SJSA1 (cell line): ENCODE data around the gene TP53INP2. TPM values are rescaled to one million over a fixed set of nuclear protein-coding genes. Genes with fewer than 3 reads are reported as not detected.
"Not testable (repeated sequence)": the region's sequence is repeated elsewhere in the genome, so short reads cannot be mapped to it uniquely, and the experiment has no call there.

Source experiments
- DNase-seq, 2 experiments: peaks; one replicate each; pipeline ENCODE4 v3.0.0-alpha.2; 2015 to 2020; ENCODE audit warnings: low spot score in 2 of 2, low read depth in 1 of 2
- H3K27ac ChIP-seq: fragments of 250-450 bp; sonication (Bioruptor Pico); 2 replicates; pipeline ENCODE4 v1.5.1; 2020; ENCODE audit warnings: mild to moderate bottlenecking, moderate library complexity
- H3K27me3 ChIP-seq: fragments of 250-450 bp; sonication (Bioruptor Pico); replicated peaks from 2 replicates; pipeline ENCODE4 v1.5.1; 2020; ENCODE audit warnings: mild to moderate bottlenecking, moderate library complexity
- H3K36me3 ChIP-seq: fragments of 250-450 bp; sonication (Bioruptor Pico); 2 replicates; pipeline ENCODE4 v1.5.1; 2020; ENCODE audit warnings: mild to moderate bottlenecking
- H3K4me1 ChIP-seq: fragments of 250-450 bp; sonication (Bioruptor Pico); replicated peaks from 2 replicates; pipeline ENCODE4 v1.6.1; 2021; ENCODE audit warnings: mild to moderate bottlenecking
- H3K4me3 ChIP-seq: fragments of 250-450 bp; sonication (Bioruptor Pico); 2 replicates; pipeline ENCODE4 v1.5.1; 2020; ENCODE audit warnings: mild to moderate bottlenecking
- H3K9me3 ChIP-seq: fragments of 250-450 bp; sonication (Bioruptor Pico); replicated peaks from 2 replicates; pipeline ENCODE4 v1.5.1; 2020; ENCODE audit warnings: mild to moderate bottlenecking
- total RNA-seq: library from RNA; depleted of rRNA; stranded (reverse); fragments of >200 nt; shearing (Covaris generic); gene quantifications from 2 replicates; pipeline ENCODE4 v1.2.3, GENCODE V29; 2014

TP53INP2 gene
- total RNA-seq, 1 experiment from 2014 or later: 2.9 TPM

- H3K36me3 ChIP-seq: peaks cover 43% of the 10 kb centered on the region
- not testable (repeated sequence) for H3K9me3 ChIP-seq, H3K4me1 ChIP-seq, H3K4me3 ChIP-seq, H3K27ac ChIP-seq, DNase-seq, H3K27me3 ChIP-seq
Observed at GRCh38 chr20:34722560-34722959, 18.4 kb downstream of the TP53INP2 start.

DNA sequence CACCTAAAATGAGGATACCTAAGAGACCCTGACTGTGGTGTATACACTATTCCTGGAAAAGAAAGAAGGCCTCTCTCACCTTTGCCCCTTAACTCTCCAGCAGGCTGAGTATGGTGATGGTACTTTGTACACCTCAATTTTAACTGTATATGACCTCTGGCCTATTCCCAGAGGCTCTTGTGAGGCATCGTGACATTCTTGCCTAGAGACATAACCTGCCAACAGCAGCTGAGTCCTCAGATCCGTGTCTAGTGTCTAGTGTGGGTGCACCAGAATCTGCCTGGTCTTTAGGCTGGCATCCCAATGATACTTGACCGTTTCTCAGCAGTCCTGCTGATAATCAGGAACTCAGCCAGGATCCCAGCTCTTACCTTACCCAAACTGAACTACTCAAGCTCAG lies 20.0 kb downstream of the TP53INP2 start:
- no peaks in the 10 kb centered on the region for H3K9me3 ChIP-seq
- no peak for DNase-seq
- H3K4me3 ChIP-seq: no peak overlapping the region
- H3K27ac ChIP-seq: no peak overlapping the region
- H3K36me3 ChIP-seq: peaks cover 33% of the 10 kb centered on the region
- H3K27me3 ChIP-seq: no peaks in the 10 kb centered on the region
- H3K4me1 ChIP-seq: no peaks in the 10 kb centered on the region

- DNase-seq: no peak
- Histone ChIP-seq H3K9me3 (no peaks in the 10 kb centered on the region), H3K4me3 (no peak overlapping the region), H3K36me3 (peaks cover 43% of the 10 kb centered on the region), H3K4me1 (no peaks in the 10 kb centered on the region), H3K27ac (no peak overlapping the region), H3K27me3 (no peaks in the 10 kb centered on the region)
Observed at GRCh38 chr20:34729416-34729815, 25.3 kb downstream of the TP53INP2 start.

- Histone ChIP-seq H3K27ac (no peak overlapping the region), H3K27me3 (no peaks in the 10 kb centered on the region), H3K9me3 (no peaks in the 10 kb centered on the region), H3K4me3 (no peak overlapping the region), H3K36me3 (peaks cover 19% of the 10 kb centered on the region), H3K4me1 (no peaks in the 10 kb centered on the region)
- DNase-seq: no peak
Observed at GRCh38 chr20:34732523-34732922, 28.4 kb downstream of the TP53INP2 start.

DNA sequence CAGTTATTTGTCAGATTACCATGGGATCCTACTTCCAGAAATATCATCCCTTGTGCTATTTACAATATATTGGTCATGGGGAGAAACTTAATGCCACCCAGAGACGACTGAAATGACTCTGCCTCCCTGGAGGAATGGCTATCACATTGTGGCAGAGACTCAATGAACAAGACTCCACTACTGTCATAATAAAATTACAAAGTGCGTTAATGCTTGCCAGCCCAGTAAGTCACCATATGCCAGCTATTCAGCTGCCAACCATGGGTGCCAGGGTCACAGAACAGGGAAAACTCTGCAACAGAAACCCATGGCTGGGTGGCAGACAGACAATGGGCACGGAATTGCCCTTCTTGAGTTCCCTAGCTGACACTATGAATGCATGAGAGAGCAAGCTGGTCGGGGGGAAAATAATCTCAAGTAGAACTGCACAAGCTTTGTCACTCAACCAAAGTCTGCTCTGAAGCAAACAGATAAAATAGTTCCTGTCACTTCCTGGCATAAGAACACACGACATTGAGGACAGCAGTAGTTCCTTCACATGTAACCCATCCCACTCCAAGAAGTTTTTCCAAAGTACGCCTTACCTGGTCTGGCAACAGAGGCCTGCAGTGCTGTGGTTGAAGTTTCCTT lies 32.1 kb downstream of the TP53INP2 start:
- no peaks in the 10 kb centered on the region for H3K9me3 ChIP-seq
- H3K27me3 ChIP-seq: no peaks in the 10 kb centered on the region
- no peak overlapping the region for H3K27ac ChIP-seq
- no peak overlapping the region for H3K4me3 ChIP-seq
- no peaks in the 10 kb centered on the region for H3K4me1 ChIP-seq
- peaks cover 29% of the 10 kb centered on the region for H3K36me3 ChIP-seq
- no peak for DNase-seq

GRCh38 chr20:34743039-34743438 lies 38.9 kb downstream of the TP53INP2 start:
- no peaks in the 10 kb centered on the region for H3K9me3 ChIP-seq
- no peaks in the 10 kb centered on the region for H3K27me3 ChIP-seq
- peaks cover 66% of the 10 kb centered on the region for H3K36me3 ChIP-seq
- H3K27ac ChIP-seq: no peak overlapping the region
- H3K4me1 ChIP-seq: no peaks in the 10 kb centered on the region
- no peak overlapping the region for H3K4me3 ChIP-seq
- no peak for DNase-seq

DNA sequence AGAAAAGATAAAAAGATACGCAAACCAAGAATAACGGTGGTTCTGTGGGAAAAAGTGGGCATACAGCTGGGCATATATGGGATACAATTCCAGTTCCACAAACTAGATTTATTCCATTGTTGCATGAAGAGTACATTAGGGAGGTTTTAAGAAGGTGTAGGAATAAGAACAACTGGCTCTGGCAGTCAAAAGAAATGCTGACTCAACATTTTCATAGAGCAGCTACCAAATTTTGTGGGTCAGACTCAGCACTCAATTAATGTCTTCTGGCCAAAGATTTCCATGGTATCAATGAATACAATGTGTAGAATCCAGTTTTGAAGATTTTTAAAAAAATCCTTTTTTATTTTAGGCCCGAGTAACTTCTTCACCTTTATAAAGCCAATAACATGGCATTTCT lies 40.2 kb downstream of the TP53INP2 start:
- no peaks in the 10 kb centered on the region for H3K27me3 ChIP-seq
- H3K9me3 ChIP-seq: no peaks in the 10 kb centered on the region
- H3K27ac ChIP-seq: no peak overlapping the region

DNA sequence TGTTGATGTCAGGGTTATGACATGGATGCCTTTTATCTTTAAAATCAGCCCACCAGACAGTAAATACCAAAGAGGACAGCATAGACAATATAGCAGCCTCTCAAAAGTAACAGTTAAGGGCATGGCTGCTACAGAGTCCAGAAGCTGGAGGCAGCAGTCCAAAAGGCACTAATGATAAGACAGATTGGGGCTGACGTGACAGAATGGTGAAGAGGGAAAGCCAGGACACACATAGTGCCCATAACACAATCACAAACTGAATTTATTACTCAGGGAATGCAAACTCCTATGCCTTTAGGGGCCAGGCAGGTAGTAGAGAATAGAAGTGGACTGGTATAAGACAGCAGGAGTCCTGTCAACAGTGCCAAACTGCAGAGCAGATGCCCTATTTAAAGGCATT lies 40.7 kb downstream of the TP53INP2 start:
- H3K9me3 ChIP-seq: no peaks in the 10 kb centered on the region
- H3K27me3 ChIP-seq: no peaks in the 10 kb centered on the region
- H3K36me3 ChIP-seq: peaks cover 77% of the 10 kb centered on the region
- no peak overlapping the region for H3K27ac ChIP-seq
- no peaks in the 10 kb centered on the region for H3K4me1 ChIP-seq
- no peak for DNase-seq
- H3K4me3 ChIP-seq: no peak overlapping the region

More for the DNA sequence above, 40.2 kb downstream of the TP53INP2 start:
- Histone ChIP-seq H3K4me3 (no peak overlapping the region), H3K36me3 (peaks cover 71% of the 10 kb centered on the region), H3K4me1 (no peaks in the 10 kb centered on the region)
- no peak for DNase-seq

DNA sequence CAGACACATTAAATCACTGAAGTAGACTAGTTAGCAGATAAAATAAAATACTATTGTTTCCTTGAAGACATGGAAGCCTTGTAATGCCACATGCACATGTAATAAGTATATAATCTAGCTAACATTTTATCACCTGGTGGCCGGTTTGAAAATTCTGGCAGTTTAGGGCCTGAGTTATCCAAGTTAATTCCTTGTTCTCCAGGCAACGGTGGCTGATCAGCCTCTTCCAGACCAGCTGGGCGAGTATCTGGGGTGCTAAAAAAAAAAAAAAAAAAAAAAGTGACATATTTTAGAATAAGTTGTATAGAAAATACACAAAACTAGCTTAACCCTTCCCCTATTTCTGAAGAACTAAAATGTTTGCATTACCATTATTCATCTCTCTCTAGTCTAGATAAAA lies 42.5 kb downstream of the TP53INP2 start:
- no peaks in the 10 kb centered on the region for H3K4me1 ChIP-seq
- H3K27ac ChIP-seq: no peak overlapping the region
- H3K36me3 ChIP-seq: peaks cover 71% of the 10 kb centered on the region
- no peak overlapping the region for H3K4me3 ChIP-seq
- H3K9me3 ChIP-seq: no peaks in the 10 kb centered on the region
- DNase-seq: no peak
- no peaks in the 10 kb centered on the region for H3K27me3 ChIP-seq

DNA sequence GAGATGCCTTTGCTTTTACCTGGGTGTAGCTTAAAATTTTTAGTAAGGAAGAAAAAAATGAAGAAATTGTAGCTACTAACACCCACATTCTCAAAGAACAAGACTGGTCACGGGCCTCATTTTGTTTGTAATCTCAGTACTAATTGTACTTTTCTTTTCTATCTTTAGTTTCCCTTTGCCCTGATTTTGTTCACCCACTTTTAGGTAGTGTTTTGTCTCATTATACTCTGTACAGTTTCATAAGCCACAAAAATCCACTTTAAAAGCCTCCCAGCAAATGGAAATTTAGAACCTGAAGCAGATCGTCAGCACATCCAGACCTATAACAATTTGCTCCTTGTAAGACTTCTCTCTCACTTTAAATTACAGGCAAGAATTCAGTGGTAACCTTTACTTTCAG lies 43.3 kb downstream of the TP53INP2 start:
- Histone ChIP-seq H3K36me3 (peaks cover 73% of the 10 kb centered on the region), H3K4me1 (no peaks in the 10 kb centered on the region)

GRCh38 chr20:34748709-34749108 lies 44.6 kb downstream of the TP53INP2 start:
- Histone ChIP-seq H3K27ac (no peak overlapping the region), H3K4me1 (peaks cover 2% of the 10 kb centered on the region; the same call in 1 of the 2 replicates), H3K27me3 (no peaks in the 10 kb centered on the region), H3K9me3 (no peaks in the 10 kb centered on the region), H3K4me3 (no peak overlapping the region), H3K36me3 (peaks cover 66% of the 10 kb centered on the region)
- DNase-seq: no peak

More for the DNA sequence above, 43.3 kb downstream of the TP53INP2 start:
- Histone ChIP-seq H3K27me3 (no peaks in the 10 kb centered on the region), H3K9me3 (no peaks in the 10 kb centered on the region), H3K27ac (no peak overlapping the region), H3K4me3 (no peak overlapping the region)
- DNase-seq: no peak

GRCh38 chr20:34750484-34750883 lies 46.3 kb downstream of the TP53INP2 start:
- Histone ChIP-seq H3K36me3 (peaks cover 63% of the 10 kb centered on the region), H3K4me1 (peaks cover 12% of the 10 kb centered on the region), H3K27me3 (no peaks in the 10 kb centered on the region), H3K9me3 (no peaks in the 10 kb centered on the region), H3K4me3 (no peak overlapping the region), H3K27ac (no peak overlapping the region)
- no peak for DNase-seq

DNA sequence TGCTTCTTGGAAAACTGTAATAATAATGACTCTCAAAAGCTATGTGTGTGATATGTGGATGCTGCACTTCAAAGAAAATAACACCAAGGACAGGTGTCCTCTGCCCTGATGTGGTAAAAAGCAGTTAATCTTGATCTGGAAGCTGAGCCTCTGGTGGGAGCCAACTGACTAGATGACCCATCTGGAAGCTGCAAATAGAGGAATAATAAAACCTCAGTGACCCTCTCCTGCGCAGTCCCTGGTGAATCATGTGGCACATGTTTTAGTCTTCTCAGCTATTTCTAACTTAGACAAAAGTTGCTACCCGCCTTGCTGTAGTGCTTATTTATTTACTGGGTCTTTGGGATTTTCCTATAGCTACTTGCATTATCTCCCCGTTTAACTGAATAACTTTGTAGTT lies 47.3 kb downstream of the TP53INP2 start:
- Histone ChIP-seq H3K36me3 (peaks cover 60% of the 10 kb centered on the region), H3K27me3 (no peaks in the 10 kb centered on the region), H3K27ac (no peak overlapping the region), H3K4me1 (peaks cover 12% of the 10 kb centered on the region), H3K9me3 (no peaks in the 10 kb centered on the region), H3K4me3 (no peak overlapping the region)
- DNase-seq: no peak

- Histone ChIP-seq H3K4me3 (no peak overlapping the region), H3K27ac (no peak overlapping the region), H3K4me1 (peaks cover 12% of the 10 kb centered on the region), H3K36me3 (peaks cover 69% of the 10 kb centered on the region), H3K27me3 (no peaks in the 10 kb centered on the region), H3K9me3 (no peaks in the 10 kb centered on the region)
- peak in 1 of 2 experiments; percentile 24 for DNase-seq
Observed at GRCh38 chr20:34753706-34754461, 49.7 kb downstream of the TP53INP2 start.
